ENCODE results near the gene KRT83. TPM values are rescaled to one million over a fixed set of nuclear protein-coding genes. Genes with fewer than 3 reads are reported as not detected.

KRT83 gene
- total RNA-seq, result not detected in 2 replicates

DNA sequence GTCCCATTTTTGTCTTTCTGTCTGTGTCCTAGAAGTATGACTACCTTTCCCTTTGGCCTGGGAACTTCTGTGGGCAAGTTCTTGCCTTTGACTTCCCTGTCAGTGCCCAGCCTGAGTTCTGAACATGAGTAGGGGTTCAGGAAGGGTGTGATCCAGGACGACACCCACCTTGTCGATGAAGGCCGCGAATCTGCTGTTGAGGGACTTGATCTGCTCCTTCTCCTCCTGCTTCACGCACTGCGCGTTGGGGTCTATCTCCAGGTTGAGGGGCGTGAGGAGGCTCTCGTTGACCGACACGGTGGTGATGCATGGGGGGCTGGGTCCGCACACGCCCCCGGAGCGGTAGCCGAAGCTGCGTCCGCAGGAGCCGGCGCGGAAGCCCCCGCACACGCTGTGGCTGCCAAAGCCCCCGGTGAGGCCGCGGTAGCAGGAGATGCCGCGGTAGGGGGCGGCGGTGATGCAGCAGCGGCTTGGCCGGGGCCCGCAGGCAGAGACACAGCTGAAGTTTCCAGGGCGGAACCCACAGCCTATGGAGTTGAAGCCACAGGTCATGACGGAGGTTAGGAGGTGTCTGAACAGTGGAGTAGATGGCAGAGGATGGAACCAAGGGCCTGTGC lies at the start of gene KRT83:
KRT83 (minus strand) TSS at position 615 of the 617 bp plus-strand sequence; CDS start at position 552, 63 bp downstream.

DNA sequence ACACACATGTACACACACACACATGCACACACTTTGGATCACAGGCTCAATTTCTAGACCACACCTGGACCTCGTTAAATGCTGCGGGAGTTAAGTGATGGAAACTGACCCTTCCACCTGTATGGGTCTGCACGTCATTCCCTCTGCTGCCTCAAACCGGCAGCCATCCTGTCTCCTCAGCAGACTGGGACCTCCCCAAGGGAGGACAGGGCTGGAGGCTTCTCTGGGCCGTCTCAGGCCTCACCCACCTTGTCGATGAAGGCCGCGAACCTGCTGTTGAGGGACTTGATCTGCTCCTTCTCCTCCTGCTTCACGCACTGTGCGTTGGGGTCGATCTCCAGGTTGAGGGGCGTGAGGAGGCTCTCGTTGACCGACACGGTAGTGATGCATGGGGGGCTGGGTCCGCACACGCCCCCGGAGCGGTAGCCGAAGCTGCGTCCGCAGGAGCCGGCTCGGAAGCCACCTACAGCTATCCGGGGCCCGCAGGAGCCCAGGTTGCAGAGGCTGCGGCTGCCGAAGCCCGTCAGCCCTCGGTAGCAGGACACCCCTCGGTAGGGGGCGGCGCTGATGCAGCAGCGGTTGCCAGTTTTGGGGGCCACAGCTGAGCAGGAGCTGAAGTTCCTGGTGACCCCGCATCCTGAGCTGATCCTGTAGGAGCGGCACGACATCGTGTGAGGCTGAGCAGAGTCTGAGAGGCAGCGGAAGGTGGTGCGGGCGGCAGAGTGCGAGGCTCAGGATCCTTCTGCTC lies 45.7 kb upstream of the KRT83 start, which contains the start of gene KRT85:
KRT85 (minus strand) TSS at position 744 of the 748 bp plus-strand sequence; CDS start at position 668, 76 bp downstream.

GRCh38 chr12:52291267-52291935 lies 29.8 kb downstream of the KRT83 start, which contains the start of gene KRT81:
Gene KRT81, minus strand, starts transcription at chr12:52291534. Its CDS starts 69 bp downstream, at chr12:52291465.

GRCh38 chr12:52274521-52275120 lies 46.6 kb downstream of the KRT83 start, which contains the start of gene KRT86:
Gene KRT86, plus strand, starts transcription at chr12:52274645. Its CDS starts 27,272 bp downstream, at chr12:52301917.

Other genes with a start within 250 kb of the KRT83 start
- not detected in 2 replicates for gene SMIM41, start 241.7 kb downstream of the KRT83 start, total RNA-seq
- 0.12 and 0.24 TPM in 2 replicates for gene KRT80, start 129.4 kb downstream of the KRT83 start, total RNA-seq
- 3.4 and 6.3 TPM in 2 replicates for gene KRT7, start 88.2 kb downstream of the KRT83 start, total RNA-seq
- not detected in 2 replicates for gene KRT86, start 46.8 kb downstream of the KRT83 start, total RNA-seq
- not detected in 2 replicates for gene KRT81, start 29.9 kb downstream of the KRT83 start, total RNA-seq
- not detected in 2 replicates for gene KRT85, start 46.1 kb upstream of the KRT83 start, total RNA-seq
- not detected in 2 replicates for gene KRT84, start 64.3 kb upstream of the KRT83 start, total RNA-seq
- not detected in 2 replicates for gene KRT82, start 84.9 kb upstream of the KRT83 start, total RNA-seq
- not detected in 2 replicates for gene KRT75, start 113.0 kb upstream of the KRT83 start, total RNA-seq
- not detected in 2 replicates for gene KRT6B, start 130.7 kb upstream of the KRT83 start, total RNA-seq
- not detected in 2 replicates for gene KRT6C, start 152.4 kb upstream of the KRT83 start, total RNA-seq
- 0.37 and 14.0 TPM in 2 replicates for gene KRT6A, start 171.9 kb upstream of the KRT83 start, total RNA-seq
- 0.78 and 1.4 TPM in 2 replicates for gene KRT5, start 199.0 kb upstream of the KRT83 start, total RNA-seq
- not detected in 2 replicates for gene KRT71, start 231.7 kb upstream of the KRT83 start, total RNA-seq

All from cardiac ventricle fibroblast (primary cell).